ENCODE data around the gene NOS1AP.

DNA sequence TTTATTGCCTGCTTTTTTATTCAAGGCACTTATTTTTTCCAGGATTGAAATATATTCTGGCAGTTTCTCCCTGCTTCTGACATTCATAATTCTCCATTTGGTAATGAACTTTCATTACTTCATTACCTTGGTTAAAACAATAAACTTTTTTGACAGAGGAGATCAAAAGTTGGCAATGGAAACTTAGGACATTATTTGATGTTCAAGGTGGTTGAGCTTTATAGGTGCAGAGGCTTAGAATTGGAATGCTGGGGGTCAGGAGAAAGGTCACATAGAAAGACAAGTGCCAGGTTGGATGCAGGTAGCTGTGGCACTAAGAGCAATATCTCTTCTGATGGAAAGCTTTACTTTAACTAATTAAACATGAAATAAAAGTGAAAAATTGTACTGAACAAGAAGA is 154.8 kb downstream of the NOS1AP start:
- TF ChIP-seq SUZ12 (IDR thresholded peaks at IDR 0.05; ENCODE audit: extremely low read depth, insufficient read depth, insufficient read length): no peak
- no peak for TF ChIP-seq ZNF274 (IDR thresholded peaks at IDR 0.05; ENCODE audit: low read depth, low read length)
- no peak for TF ChIP-seq YY1 (IDR thresholded peaks at IDR 0.05; ENCODE audit: insufficient read depth, insufficient read length)
